WI38 (cell line): ENCODE data around the gene NAALADL2.
"Not testable (repeated sequence)": the region's sequence is repeated elsewhere in the genome, so short reads cannot be mapped to it uniquely, and the experiment has no call there.

Experiments used
- H3K4me3 ChIP-seq: 2 replicates; pipeline ENCODE4 v1.5.1; 2011; ENCODE audit warnings: low read depth, mild to moderate bottlenecking, control low read depth, low read length
- TF ChIP-seq, protein P1 (sequence below): IDR thresholded peaks from 2 replicates; pipeline ENCODE4 v1.5.1; 2012; ENCODE audit warnings: low read depth, mild to moderate bottlenecking, control low read depth, low read length

NAALADL2 gene

GRCh38 chr3:175598740-175599139 lies 739.6 kb downstream of the NAALADL2 start:
- TF ChIP-seq, protein P1, sequence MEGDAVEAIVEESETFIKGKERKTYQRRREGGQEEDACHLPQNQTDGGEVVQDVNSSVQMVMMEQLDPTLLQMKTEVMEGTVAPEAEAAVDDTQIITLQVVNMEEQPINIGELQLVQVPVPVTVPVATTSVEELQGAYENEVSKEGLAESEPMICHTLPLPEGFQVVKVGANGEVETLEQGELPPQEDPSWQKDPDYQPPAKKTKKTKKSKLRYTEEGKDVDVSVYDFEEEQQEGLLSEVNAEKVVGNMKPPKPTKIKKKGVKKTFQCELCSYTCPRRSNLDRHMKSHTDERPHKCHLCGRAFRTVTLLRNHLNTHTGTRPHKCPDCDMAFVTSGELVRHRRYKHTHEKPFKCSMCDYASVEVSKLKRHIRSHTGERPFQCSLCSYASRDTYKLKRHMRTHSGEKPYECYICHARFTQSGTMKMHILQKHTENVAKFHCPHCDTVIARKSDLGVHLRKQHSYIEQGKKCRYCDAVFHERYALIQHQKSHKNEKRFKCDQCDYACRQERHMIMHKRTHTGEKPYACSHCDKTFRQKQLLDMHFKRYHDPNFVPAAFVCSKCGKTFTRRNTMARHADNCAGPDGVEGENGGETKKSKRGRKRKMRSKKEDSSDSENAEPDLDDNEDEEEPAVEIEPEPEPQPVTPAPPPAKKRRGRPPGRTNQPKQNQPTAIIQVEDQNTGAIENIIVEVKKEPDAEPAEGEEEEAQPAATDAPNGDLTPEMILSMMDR = no peak
- no peak overlapping the region for H3K4me3 ChIP-seq

DNA sequence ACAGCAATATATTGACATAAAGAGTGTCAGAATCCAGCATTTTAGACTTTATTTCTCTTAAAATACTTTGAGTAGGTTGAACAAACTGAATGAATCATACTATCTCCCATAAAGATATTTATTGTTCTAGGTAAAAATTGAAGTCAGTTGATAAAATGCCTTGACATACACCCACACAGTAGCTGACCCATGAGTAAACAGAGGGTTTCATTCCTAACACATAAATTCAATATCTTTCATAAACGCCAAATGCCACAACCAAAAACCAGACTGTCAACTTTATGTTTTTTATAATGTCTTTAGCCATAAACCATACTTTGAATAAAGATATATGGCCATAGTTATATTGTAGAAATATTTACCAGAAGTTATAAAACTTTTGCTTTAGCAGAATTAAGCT lies 742.4 kb downstream of the NAALADL2 start:
- TF ChIP-seq, protein P1 = no peak
- no peak overlapping the region for H3K4me3 ChIP-seq

- TF ChIP-seq, protein P1 = no peak
These were observed 746.7 kb downstream of the NAALADL2 start for GRCh38 chr3:175605851-175606250.

DNA sequence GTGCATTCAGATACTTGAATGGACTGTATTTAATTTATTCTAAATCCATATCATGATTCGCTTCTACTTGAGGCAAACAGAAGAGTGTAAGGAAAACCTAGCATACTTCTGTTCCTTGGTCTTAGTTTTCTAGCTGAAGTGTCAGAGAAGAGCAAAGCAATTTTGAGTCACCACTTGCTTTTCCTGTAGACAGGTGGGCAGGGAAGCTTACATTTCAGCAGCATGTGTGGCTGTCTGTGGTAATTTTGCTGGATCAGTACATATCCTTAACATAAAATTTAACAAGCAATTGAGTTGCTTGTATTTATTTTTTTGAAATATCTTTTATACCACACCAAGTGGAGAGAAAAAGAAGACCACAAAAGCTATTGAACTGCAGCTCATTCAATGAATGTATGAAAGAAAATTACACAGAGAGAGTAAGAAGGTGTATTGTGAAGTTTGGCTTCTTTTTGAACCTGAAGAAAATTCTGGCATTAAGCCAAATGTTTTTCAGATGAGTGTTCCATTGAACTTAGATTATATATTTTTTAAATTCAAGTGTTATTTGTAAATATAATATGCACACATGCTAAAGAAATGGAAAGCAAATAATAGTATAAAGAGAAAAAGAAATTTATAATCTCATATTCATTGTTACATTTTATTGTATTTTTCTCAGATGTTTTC lies 747.6 kb downstream of the NAALADL2 start:
- TF ChIP-seq, protein P1 = no peak
- no peak overlapping the region for H3K4me3 ChIP-seq

More at GRCh38 chr3:175605851-175606250, 746.7 kb downstream of the NAALADL2 start:
- no peak overlapping the region for H3K4me3 ChIP-seq

DNA sequence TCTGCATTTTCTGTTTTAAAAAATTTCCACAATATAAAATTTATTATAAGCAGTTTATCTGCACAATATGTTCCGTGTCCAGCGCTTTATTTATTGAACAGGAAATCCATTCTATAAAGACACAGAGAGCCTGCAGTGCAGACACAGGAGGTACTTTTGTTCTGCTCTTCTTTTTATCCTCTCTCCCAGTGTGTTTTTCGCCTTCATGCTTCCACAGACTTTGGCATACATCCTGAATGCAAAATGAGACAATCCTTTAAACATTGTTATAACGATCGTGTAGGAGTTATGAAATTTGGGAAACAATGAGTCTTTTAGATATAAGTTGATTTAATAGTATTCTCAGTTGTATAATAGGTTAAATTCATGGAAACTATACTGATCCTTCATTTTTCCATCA lies 749.2 kb downstream of the NAALADL2 start:
- TF ChIP-seq, protein P1 = no peak
- no peak overlapping the region for H3K4me3 ChIP-seq

- no peak overlapping the region for H3K4me3 ChIP-seq
- TF ChIP-seq, protein P1 = no peak
These were observed 749.8 kb downstream of the NAALADL2 start for GRCh38 chr3:175608911-175609310.

DNA sequence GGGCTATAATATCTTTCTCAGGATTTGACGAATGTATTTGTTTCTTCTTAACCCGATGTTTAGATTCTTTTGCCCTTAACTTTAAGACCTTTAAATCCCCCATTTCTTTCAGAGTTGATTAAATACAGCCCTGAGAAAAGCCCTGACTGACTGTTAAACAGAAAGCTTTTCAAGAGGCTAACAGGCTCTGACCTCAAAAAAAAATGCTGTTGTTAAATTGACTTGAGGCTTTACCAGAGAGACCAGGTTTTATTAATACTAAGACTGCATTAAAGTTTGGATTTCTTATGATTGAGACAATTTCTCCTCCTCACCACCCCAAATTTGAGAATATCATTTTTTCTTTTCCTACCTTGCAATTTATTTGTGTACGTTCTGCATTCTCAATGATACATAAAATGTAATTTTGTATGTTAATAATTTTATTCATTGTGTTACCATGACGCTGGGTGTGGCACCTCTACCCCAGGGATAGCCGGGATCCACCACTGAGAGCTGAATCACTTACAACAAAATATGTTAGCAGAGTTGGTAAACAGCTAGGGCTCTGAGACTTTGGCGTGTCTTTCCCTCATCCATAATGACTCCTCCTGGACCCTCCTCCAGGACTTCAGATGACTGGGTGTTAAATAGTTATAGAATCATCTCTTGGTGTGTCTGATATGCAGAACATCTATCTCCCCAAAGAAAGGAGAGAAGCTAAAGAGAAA lies 753.5 kb downstream of the NAALADL2 start:
- TF ChIP-seq, protein P1 = no peak
- no peak overlapping the region for H3K4me3 ChIP-seq

DNA sequence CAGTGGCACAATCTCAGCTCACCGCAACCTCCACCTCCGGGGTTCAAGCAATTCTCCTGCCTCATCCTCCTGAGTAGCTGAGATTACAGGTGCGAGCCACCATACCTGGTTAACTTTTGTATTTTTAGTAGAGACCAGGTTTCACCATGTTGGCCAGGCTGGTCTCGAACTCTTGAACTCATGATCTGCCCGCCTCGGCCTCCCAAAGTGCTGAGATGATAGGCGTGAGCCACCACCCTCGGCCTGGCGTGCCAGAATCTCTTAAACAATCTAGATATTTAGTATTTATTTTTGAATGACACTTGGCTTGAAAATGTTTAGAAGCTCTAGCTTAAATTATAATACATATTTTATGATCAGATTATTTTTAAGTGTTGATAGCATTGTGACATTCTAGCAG lies 755.0 kb downstream of the NAALADL2 start:
- H3K4me3 ChIP-seq = not testable (repeated sequence)
